T-helper 2 cell treated with Interferon-gamma antibody and Interleukin-4, amounts not matched to agents 5 μg/mL and 100 μg/mL, for 36 hours (primary cell): ENCODE data around the gene ZNF514.

Experiments
- DNase-seq: peaks from one replicate; pipeline ENCODE4 v3.0.0; 2021; ENCODE audit warnings: low spot score
- H3K27ac Mint-ChIP-seq: one replicate; pipeline ENCODE4 v1.8.0; 2021; ENCODE audit warnings: mild to moderate bottlenecking, mixed read lengths
- H3K27me3 Mint-ChIP-seq: one replicate; pipeline ENCODE4 v1.8.0; 2021; ENCODE audit warnings: low read depth, mixed read lengths
- H3K36me3 Mint-ChIP-seq: one replicate; pipeline ENCODE4 v1.8.0; 2021; ENCODE audit warnings: low read depth, mixed read lengths
- H3K4me1 Mint-ChIP-seq: one replicate; pipeline ENCODE4 v1.8.0; 2021; ENCODE audit warnings: low read depth, mixed read lengths
- H3K4me3 Mint-ChIP-seq: one replicate; pipeline ENCODE4 v1.8.0; 2022; ENCODE audit warnings: mild to moderate bottlenecking, moderate library complexity, mixed read lengths
- H3K9me3 Mint-ChIP-seq: one replicate; pipeline ENCODE4 v1.8.0; 2021; ENCODE audit warnings: mixed read lengths

ZNF514 gene

GRCh38 chr2:95166065-95166763, 6.6 kb upstream of the ZNF514 start:
- Mint-ChIP-seq H3K27ac (peak overlapping the region; percentile 94), H3K27me3 (no peaks in the 10 kb centered on the region), H3K4me3 (peak overlapping the region; percentile 100), H3K4me1 (peaks cover 14% of the 10 kb centered on the region), H3K36me3 (peaks cover 4% of the 10 kb centered on the region), H3K9me3 (no peaks in the 10 kb centered on the region)
- DNase-seq: no peak

- peak within 1 kb of the TSS; percentile 94 for H3K27ac Mint-ChIP-seq
- peaks cover 14% of the 10 kb centered on the region for H3K4me1 Mint-ChIP-seq
- DNase-seq: peak; percentile 97
- peaks cover 4% of the 10 kb centered on the region for H3K36me3 Mint-ChIP-seq
- peak within 1 kb of the TSS; percentile 100 for H3K4me3 Mint-ChIP-seq
- H3K27me3 Mint-ChIP-seq: no peaks in the 10 kb centered on the region
- no peaks in the 10 kb centered on the region for H3K9me3 Mint-ChIP-seq
Measured at GRCh38 chr2:95165371-95166064, 5.9 kb upstream of the ZNF514 start, which contains the start of gene ZNF2. TSS of gene ZNF2 (plus strand) at chr2:95165809. CDS start at chr2:95176227, 10,418 bp downstream.

- Mint-ChIP-seq H3K4me3 (peak overlapping the region; percentile 100), H3K36me3 (peaks cover 4% of the 10 kb centered on the region), H3K27ac (peak overlapping the region; percentile 94), H3K9me3 (no peaks in the 10 kb centered on the region), H3K4me1 (peaks cover 14% of the 10 kb centered on the region), H3K27me3 (no peaks in the 10 kb centered on the region)
- DNase-seq: no peak
Measured at GRCh38 chr2:95165030-95165370, 5.4 kb upstream of the ZNF514 start.

- peaks cover 18% of the 10 kb centered on the region for H3K9me3 Mint-ChIP-seq
- H3K4me1 Mint-ChIP-seq: peaks cover 8% of the 10 kb centered on the region
- peak overlapping the region; percentile 43 for H3K27ac Mint-ChIP-seq
- DNase-seq: no peak
- no peaks in the 10 kb centered on the region for H3K27me3 Mint-ChIP-seq
- peaks cover 21% of the 10 kb centered on the region for H3K36me3 Mint-ChIP-seq
- peak overlapping the region; percentile 79 for H3K4me3 Mint-ChIP-seq
Measured at GRCh38 chr2:95158891-95159619, 593 bp downstream of the ZNF514 start.

GRCh38 chr2:95158441-95158840, 1.2 kb downstream of the ZNF514 start:
- no peak for DNase-seq
- H3K4me1 Mint-ChIP-seq: peaks cover 8% of the 10 kb centered on the region
- H3K4me3 Mint-ChIP-seq: peak overlapping the region; percentile 79
- no peak overlapping the region for H3K27ac Mint-ChIP-seq
- H3K27me3 Mint-ChIP-seq: no peaks in the 10 kb centered on the region
- H3K36me3 Mint-ChIP-seq: peaks cover 24% of the 10 kb centered on the region
- peaks cover 21% of the 10 kb centered on the region for H3K9me3 Mint-ChIP-seq

GRCh38 chr2:95149397-95149984, 10.2 kb downstream of the ZNF514 start:
- H3K9me3 Mint-ChIP-seq: peaks cover 82% of the 10 kb centered on the region
- no peak overlapping the region for H3K27ac Mint-ChIP-seq
- H3K4me1 Mint-ChIP-seq: no peaks in the 10 kb centered on the region
- no peaks in the 10 kb centered on the region for H3K27me3 Mint-ChIP-seq
- no peak for DNase-seq
- no peak overlapping the region for H3K4me3 Mint-ChIP-seq
- peaks cover 49% of the 10 kb centered on the region for H3K36me3 Mint-ChIP-seq

GRCh38 chr2:95143838-95144237, 15.8 kb downstream of the ZNF514 start:
- H3K9me3 Mint-ChIP-seq: peaks cover 76% of the 10 kb centered on the region
- DNase-seq: no peak
- no peak overlapping the region for H3K27ac Mint-ChIP-seq
- H3K4me1 Mint-ChIP-seq: no peaks in the 10 kb centered on the region
- no peaks in the 10 kb centered on the region for H3K27me3 Mint-ChIP-seq
- no peak overlapping the region for H3K4me3 Mint-ChIP-seq
- peaks cover 11% of the 10 kb centered on the region for H3K36me3 Mint-ChIP-seq

GRCh38 chr2:95138702-95139101, 20.9 kb downstream of the ZNF514 start:
- Mint-ChIP-seq H3K4me3 (no peak overlapping the region), H3K27me3 (no peaks in the 10 kb centered on the region), H3K4me1 (no peaks in the 10 kb centered on the region), H3K27ac (no peak overlapping the region), H3K9me3 (peaks cover 54% of the 10 kb centered on the region), H3K36me3 (peaks cover 2% of the 10 kb centered on the region)
- DNase-seq: no peak

GRCh38 chr2:95122197-95122551, 37.5 kb downstream of the ZNF514 start:
- no peak for DNase-seq
- H3K9me3 Mint-ChIP-seq: peaks cover 3% of the 10 kb centered on the region
- peak overlapping the region; percentile 71 for H3K27ac Mint-ChIP-seq
- peaks cover 23% of the 10 kb centered on the region for H3K36me3 Mint-ChIP-seq
- H3K4me3 Mint-ChIP-seq: peak overlapping the region; percentile 96
- no peaks in the 10 kb centered on the region for H3K27me3 Mint-ChIP-seq
- H3K4me1 Mint-ChIP-seq: peaks cover 39% of the 10 kb centered on the region

- peak within 1 kb of the TSS; percentile 96 for H3K4me3 Mint-ChIP-seq
- peak within 1 kb of the TSS; percentile 94 for H3K27ac Mint-ChIP-seq
- H3K9me3 Mint-ChIP-seq: peaks cover 3% of the 10 kb centered on the region
- no peaks in the 10 kb centered on the region for H3K27me3 Mint-ChIP-seq
- peaks cover 39% of the 10 kb centered on the region for H3K4me1 Mint-ChIP-seq
- peaks cover 25% of the 10 kb centered on the region for H3K36me3 Mint-ChIP-seq
- DNase-seq: peak; percentile 84
Measured at GRCh38 chr2:95121407-95122196, 38.0 kb downstream of the ZNF514 start, which contains the start of gene MRPS5. TSS of gene MRPS5 (minus strand) at chr2:95121808. CDS start at chr2:95121791, 17 bp downstream.

GRCh38 chr2:95121093-95121406, 38.6 kb downstream of the ZNF514 start:
- H3K9me3 Mint-ChIP-seq: no peaks in the 10 kb centered on the region
- peaks cover 39% of the 10 kb centered on the region for H3K4me1 Mint-ChIP-seq
- H3K36me3 Mint-ChIP-seq: peaks cover 26% of the 10 kb centered on the region
- DNase-seq: no peak
- no peaks in the 10 kb centered on the region for H3K27me3 Mint-ChIP-seq
- H3K4me3 Mint-ChIP-seq: peak overlapping the region; percentile 96
- peak overlapping the region; percentile 94 for H3K27ac Mint-ChIP-seq

- Mint-ChIP-seq H3K27ac (no peak overlapping the region), H3K36me3 (peaks cover 38% of the 10 kb centered on the region)
- peak; percentile 59 for DNase-seq
Measured at GRCh38 chr2:95115418-95115817, 44.2 kb downstream of the ZNF514 start.

GRCh38 chr2:95113464-95113863, 46.2 kb downstream of the ZNF514 start:
- Mint-ChIP-seq H3K36me3 (peaks cover 40% of the 10 kb centered on the region), H3K27ac (no peak overlapping the region), H3K9me3 (no peaks in the 10 kb centered on the region), H3K4me1 (peaks cover 15% of the 10 kb centered on the region), H3K4me3 (no peak overlapping the region), H3K27me3 (no peaks in the 10 kb centered on the region)
- no peak for DNase-seq

More at GRCh38 chr2:95115418-95115817, 44.2 kb downstream of the ZNF514 start:
- H3K9me3 Mint-ChIP-seq: no peaks in the 10 kb centered on the region
- peaks cover 34% of the 10 kb centered on the region for H3K4me1 Mint-ChIP-seq
- H3K27me3 Mint-ChIP-seq: no peaks in the 10 kb centered on the region
- peak overlapping the region; percentile 21 for H3K4me3 Mint-ChIP-seq
